ENCODE data around the gene PLEKHG1.

The PLEKHG1 gene

DNA sequence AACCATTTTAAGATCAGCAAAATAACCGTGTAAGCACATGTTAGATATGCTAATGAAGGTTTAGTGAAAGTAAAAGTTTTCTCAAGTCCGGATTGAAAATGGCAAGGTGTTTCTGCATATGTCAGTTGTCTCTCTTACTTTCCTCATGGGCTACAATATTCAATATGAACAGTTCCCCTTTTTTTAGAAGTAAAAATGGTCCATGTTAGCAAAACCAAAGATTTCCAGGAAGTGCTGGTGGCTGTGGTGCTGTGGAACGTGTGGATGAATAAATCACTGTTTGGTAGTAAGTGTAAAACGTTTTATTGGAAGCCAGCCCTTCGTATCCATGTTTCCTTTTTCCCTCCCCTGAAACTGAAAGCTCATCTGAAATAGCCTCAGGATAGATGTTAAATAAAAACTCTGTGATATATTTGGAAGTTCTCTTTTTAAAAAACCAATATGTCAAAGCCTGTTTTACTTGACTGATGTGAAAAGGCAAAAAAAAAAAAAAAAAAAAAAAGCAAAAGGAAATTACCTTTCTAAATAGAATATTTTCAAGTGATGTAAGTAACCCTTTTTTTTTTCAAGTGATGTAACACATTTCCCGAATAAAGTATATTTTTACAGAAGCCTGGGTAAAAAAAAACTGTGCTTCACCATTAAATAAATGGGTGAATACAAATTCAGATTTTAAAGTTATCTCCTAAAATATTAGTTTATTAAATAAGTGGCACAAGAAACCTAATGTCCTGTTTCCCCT lies 41.9 kb downstream of the PLEKHG1 start:
- no peak for DNase-seq

DNA sequence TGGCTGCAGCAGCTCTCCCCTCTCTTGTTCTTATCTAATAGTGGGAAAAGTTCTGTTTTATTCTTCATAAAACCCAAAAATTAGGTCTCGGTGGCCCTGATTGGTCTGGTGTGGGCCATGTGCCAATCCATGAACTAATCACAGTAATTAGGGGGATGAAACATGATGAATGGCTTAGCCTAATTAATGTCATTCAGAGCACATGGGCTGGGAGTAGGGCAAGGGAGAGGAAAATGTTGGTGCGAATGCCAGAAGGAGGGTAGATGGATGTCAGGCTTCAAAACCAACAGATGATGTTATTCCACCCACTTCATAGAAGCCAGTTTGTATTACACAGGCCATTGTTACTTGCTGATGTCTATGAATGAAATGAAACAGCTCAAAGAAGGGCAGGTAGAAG lies 46.5 kb downstream of the PLEKHG1 start:
- DNase-seq, result no peak

DNA sequence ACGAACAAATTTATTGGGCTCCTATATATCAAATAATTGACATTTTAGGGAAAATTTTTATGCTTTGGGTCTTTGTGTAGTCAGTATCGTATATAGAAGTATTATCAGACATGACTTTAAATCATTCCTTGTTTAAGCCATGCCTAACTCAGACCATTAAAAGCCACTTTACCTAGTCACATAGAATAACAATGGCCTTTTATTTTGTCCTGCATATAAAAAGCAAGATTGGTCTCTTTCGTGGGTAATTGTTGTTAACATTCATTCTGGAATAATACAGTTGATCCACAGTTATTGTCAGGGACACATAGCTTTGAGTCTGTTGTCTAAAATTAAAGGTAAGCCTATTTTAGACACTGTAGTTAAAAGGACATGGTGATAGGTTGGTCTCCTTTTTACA lies 47.4 kb downstream of the PLEKHG1 start:
- DNase-seq, result no peak
